WI38 (cell line): ENCODE measurements around the gene THRSP.

Experiments
- H3K4me3 ChIP-seq: 2 replicates; pipeline ENCODE4 v1.5.1; 2011; ENCODE audit warnings: low read depth, mild to moderate bottlenecking, control low read depth, low read length
- TF ChIP-seq, protein P1 (sequence below): IDR thresholded peaks from 2 replicates; pipeline ENCODE4 v1.5.1; 2012; ENCODE audit warnings: low read depth, mild to moderate bottlenecking, control low read depth, low read length

Gene THRSP

DNA sequence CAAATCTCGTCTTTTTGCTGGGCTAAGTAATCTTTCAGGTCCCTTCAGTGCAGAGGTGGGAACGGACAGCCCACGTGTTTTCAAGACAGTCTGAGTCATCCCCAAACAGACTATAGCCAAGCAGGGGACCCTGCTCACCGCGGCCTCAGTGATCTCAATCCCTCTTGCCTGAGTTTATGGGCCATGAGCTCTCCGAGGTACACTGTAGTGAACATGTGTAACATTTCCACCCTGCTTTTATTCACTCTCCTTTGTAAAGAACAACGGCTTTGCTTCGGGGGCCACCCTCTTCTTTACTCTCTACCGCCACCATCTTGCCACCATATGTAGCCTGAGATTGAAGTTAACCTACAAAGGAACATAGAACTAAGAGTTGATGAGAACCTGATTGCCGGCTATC, 29.0 kb upstream of the THRSP start:
- TF ChIP-seq, protein P1, sequence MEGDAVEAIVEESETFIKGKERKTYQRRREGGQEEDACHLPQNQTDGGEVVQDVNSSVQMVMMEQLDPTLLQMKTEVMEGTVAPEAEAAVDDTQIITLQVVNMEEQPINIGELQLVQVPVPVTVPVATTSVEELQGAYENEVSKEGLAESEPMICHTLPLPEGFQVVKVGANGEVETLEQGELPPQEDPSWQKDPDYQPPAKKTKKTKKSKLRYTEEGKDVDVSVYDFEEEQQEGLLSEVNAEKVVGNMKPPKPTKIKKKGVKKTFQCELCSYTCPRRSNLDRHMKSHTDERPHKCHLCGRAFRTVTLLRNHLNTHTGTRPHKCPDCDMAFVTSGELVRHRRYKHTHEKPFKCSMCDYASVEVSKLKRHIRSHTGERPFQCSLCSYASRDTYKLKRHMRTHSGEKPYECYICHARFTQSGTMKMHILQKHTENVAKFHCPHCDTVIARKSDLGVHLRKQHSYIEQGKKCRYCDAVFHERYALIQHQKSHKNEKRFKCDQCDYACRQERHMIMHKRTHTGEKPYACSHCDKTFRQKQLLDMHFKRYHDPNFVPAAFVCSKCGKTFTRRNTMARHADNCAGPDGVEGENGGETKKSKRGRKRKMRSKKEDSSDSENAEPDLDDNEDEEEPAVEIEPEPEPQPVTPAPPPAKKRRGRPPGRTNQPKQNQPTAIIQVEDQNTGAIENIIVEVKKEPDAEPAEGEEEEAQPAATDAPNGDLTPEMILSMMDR: no peak
- no peak overlapping the region for H3K4me3 ChIP-seq

DNA sequence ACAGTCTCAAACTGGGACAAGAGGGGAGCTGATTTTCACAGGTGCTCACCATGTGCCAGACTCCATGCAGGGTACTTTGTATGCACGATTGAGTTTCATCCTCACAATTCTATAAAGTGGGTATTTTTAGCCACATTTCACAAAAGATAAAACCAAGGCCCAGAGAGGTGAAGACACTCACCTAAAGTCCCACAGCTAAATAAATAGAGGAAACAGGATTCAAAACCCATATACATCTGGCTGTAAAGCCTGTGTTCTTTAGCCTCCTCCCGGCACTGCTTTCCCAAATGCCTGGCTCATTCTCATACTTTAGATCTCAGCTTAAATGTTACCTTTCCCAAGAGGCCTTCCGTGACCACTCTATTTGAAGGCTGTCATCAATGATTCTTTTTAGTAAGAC, 27.3 kb upstream of the THRSP start:
- H3K4me3 ChIP-seq: no peak overlapping the region
- TF ChIP-seq, protein P1: no peak

DNA sequence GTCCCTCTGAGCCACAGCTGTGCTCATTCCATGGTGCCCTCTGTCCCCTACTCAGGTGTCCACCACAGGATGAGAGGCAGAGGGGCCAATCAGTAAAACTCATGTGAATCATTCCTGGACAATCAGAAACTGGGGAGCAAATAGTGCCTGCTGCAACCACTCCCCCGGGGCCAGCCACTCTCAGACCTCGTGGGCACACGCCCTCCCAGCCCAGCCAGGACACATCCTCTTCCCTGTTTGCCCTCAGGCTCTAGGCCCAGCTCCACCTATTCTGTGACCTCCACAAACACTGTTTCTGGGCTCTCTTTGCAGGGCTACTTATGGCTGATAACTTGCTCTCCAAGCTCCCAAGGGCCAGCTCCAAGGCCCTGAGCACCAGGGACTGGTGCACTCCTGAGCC, 26.6 kb upstream of the THRSP start:
- no peak overlapping the region for H3K4me3 ChIP-seq
- TF ChIP-seq, protein P1: no peak

DNA sequence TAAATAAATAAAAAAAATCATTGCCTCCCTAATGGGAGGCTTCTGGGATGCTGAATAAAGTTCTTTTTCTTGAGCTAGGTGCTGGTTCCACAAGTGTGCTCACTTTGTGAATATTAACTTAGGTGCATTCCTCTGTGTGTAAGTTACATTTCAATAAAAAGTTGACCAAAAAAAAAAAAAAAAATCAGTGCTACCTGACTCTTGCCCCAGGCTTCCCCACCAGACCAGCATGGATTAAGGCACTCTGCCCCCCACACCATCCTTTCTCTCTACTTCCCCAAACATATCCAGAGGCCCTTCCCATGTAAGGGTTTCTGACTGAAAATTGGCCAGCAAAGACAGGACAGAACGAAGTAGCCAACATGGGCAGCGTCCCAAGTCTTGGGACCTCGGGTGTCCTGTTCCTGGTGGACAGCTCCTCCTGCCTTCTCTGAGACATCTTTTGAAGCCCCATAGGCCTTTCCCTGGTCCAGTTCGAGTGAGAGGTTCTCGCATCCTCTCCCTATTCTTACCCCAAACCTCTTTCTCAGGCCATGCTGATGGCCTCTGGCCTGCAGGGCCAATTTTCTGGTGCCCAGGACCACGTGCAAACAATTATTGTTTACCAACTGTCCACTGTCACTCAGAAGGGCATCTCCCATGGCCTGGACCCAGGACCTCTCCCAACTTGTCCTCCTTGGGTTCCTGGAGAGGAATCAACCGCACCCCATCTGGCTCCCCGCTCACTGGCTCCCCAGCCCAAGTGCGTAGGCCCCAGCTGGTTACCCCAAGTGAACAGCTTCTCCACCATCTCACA, 25.6 kb upstream of the THRSP start:
- no peak overlapping the region for H3K4me3 ChIP-seq
- TF ChIP-seq, protein P1: no peak

DNA sequence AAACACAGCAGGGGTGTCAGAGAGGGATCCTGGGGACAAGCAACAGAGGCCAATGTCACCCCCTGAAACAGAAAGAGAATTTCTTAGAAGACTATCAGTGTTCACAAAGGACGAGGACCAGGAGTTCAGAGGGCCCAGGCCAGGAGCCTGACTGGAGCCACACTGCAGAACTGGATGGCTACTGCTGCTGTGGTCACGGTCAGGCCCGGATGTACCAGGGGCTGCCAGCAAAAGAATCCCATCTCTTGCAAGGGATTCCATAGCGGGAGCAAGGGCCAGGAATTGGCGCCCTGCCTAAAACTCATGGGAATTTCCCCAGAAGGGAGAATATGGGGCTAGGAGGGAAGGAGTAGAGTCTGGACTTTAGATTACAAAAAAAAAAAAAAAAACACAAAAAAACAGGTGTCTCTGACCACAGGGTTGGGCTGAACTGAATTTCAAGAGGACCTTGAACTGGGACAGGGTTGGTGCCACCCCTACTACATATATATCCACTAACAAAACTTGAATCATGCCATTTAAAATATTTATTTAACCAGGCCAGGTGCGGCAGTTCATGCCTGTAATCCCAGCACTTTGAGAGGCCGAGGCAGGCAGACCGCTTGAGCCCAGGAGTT, 24.9 kb upstream of the THRSP start:
- TF ChIP-seq, protein P1: no peak
- no peak overlapping the region for H3K4me3 ChIP-seq

DNA sequence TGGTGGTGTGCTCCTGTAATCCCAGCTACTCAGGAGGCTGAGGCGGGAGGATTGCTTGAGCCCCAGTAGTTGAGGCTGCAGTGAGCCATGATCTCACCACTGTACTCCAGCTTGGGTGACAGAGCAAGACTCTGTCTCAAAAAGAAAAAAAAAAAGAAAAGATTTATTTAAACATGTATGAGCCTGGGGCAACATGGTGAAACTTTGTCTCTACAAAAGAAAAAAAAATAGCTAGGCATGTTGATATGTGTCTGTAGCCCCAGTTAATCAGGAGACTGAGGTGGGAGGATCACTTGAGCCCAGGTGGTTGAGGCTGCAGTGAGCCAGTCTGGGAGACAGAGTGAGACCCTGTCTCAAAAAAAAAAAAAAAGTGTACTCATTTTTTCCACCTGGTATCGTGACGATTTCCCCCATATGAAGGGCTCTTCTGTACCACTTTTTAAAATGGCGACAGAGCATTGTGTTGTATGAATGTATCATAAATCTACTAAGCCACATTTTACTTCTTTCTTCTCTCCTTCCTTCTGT, 24.2 kb upstream of the THRSP start:
- TF ChIP-seq, protein P1: no peak
- peak overlapping the region; percentile 12; the same call in 1 of the 2 replicates for H3K4me3 ChIP-seq

DNA sequence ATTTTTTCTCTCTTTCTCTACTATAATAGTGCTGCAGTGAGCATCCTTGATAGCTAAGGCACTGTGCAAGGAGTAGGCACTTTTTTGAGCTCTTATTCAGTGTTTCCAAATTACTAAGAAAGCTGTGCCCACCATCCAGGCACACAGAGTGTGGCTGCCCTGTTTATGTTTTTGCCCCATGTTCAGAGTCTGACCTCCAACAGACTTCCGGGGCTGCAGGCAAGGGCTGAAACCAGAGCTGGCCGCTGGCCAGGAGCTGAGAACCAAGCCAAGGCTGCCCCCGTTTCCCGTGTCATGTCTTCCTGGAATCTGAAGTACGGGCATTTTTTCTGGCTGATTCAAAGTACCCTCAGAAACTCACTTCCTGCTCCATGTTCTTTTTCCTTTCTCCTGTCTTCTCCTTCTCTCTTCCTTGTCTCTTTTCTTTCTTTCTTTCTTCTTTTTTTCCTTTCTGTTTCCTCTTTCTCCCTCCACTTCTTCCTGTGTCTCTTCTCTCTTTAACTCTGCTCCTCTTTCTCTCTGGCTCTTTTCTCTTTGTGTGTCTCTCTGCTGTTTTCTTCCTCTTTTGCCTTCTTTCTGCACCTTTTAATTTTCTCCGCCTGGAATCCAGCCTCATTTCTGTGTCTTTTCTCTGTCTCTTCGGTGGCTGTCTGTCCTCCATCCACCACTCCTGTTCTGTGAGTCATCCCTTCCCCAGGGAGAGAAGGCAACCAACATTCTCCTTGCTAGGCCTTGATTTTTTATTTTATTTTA, 23.6 kb upstream of the THRSP start:
- TF ChIP-seq, protein P1: no peak
- peak overlapping the region; percentile 40 for H3K4me3 ChIP-seq
